SU-DHL-6 (cell line): Measurements from ENCODE around the gene PDGFD.

Experiments used
- H2AFZ ChIP-seq: fragments of 200-600 bp; sonication (generic); 2 replicates; pipeline ENCODE4 v1.6.1; 2014; ENCODE audit warnings: low read depth, mild to moderate bottlenecking, moderate library complexity, mixed read lengths, antibody characterized with exemption, low read length; ENCODE audit not compliant: severe bottlenecking
- H3F3A ChIP-seq: fragments of 200-600 bp; shearing (Covaris generic); 2 replicates; pipeline ENCODE4 v1.6.0; 2016; ENCODE audit warnings: antibody characterized with exemption, mild to moderate bottlenecking; ENCODE audit not compliant: insufficient read depth
- H3K27ac ChIP-seq: fragments of 200-600 bp; sonication (generic); 2 replicates; pipeline ENCODE4 v1.5.1; 2016; ENCODE audit warnings: low read depth, mild to moderate bottlenecking, low read length, moderate library complexity, mixed read lengths
- H3K27me3 ChIP-seq: fragments of 200-600 bp; sonication (generic), shearing (Covaris generic); 2 replicates; pipeline ENCODE4 v1.6.0; 2014; ENCODE audit warnings: mild to moderate bottlenecking, low read length
- H3K36me3 ChIP-seq: fragments of 200-600 bp; sonication (generic); 2 replicates; pipeline ENCODE4 v1.6.1; 2014; ENCODE audit warnings: mild to moderate bottlenecking, low read length, mixed read lengths
- H3K4me2 ChIP-seq: fragments of 300-600, 200-600 bp; shearing (Covaris generic), sonication (generic); 2 replicates; pipeline ENCODE4 v1.6.0; 2014; ENCODE audit warnings: low read length, low read depth, mild to moderate bottlenecking; ENCODE audit not compliant: poor library complexity, severe bottlenecking
- H3K4me3 ChIP-seq: fragments of 200-600 bp; sonication (generic); 2 replicates; pipeline ENCODE4 v1.5.1; 2014; ENCODE audit warnings: antibody characterized with exemption, low read length, mild to moderate bottlenecking, mixed read lengths; ENCODE audit not compliant: insufficient read depth, poor library complexity, severe bottlenecking
- H3K79me2 ChIP-seq: fragments of 200-600 bp; sonication (generic); 2 replicates; pipeline ENCODE4 v1.6.1; 2014; ENCODE audit warnings: mild to moderate bottlenecking, low read length, moderate library complexity; ENCODE audit not compliant: insufficient read depth
- H3K9ac ChIP-seq: fragments of 200-600 bp; sonication (generic); 2 replicates; pipeline ENCODE4 v1.7.0; 2014; ENCODE audit warnings: mild to moderate bottlenecking, low read length
- H3K9me2 ChIP-seq: fragments of 200-600 bp; sonication (generic); replicated peaks from 2 replicates; pipeline ENCODE4 v1.6.1; 2014; ENCODE audit warnings: low read length; ENCODE audit not compliant: insufficient read depth
- H3K9me3 ChIP-seq: fragments of 200-600 bp; sonication (generic); 2 replicates; pipeline ENCODE4 v1.6.1; 2014; ENCODE audit warnings: low read length, mixed read lengths; ENCODE audit not compliant: insufficient read depth
- H4K20me1 ChIP-seq: fragments of 200-600 bp; sonication (generic); 2 replicates; pipeline ENCODE4 v1.6.1; 2014; ENCODE audit warnings: low read depth, mild to moderate bottlenecking, antibody characterized with exemption, low read length, moderate library complexity, mixed read lengths
- EZH2phosphoT487 ChIP-seq: fragments of 200-600 bp; sonication (generic), shearing (Covaris generic); conservative IDR thresholded peaks from 2 replicates; pipeline ENCODE4 v1.6.1; 2018; ENCODE audit warnings: mild to moderate bottlenecking, antibody characterized with exemption, low read length, moderate library complexity, mixed read lengths
- TF ChIP-seq, protein P1 (sequence below): fragments of 200-600 bp; sonication (generic); IDR thresholded peaks from one replicate; pipeline ENCODE4 v1.5.1; 2017; ENCODE audit warnings: antibody characterized with exemption, mild to moderate bottlenecking, low read length, moderate library complexity; ENCODE audit not compliant: insufficient read depth, poor library complexity, severe bottlenecking

PDGFD gene

GRCh38 chr11:104163100-104164027 is 583 bp downstream of the PDGFD start:
- TF ChIP-seq EZH2phosphoT487 = no peak
- TF ChIP-seq, protein P1, sequence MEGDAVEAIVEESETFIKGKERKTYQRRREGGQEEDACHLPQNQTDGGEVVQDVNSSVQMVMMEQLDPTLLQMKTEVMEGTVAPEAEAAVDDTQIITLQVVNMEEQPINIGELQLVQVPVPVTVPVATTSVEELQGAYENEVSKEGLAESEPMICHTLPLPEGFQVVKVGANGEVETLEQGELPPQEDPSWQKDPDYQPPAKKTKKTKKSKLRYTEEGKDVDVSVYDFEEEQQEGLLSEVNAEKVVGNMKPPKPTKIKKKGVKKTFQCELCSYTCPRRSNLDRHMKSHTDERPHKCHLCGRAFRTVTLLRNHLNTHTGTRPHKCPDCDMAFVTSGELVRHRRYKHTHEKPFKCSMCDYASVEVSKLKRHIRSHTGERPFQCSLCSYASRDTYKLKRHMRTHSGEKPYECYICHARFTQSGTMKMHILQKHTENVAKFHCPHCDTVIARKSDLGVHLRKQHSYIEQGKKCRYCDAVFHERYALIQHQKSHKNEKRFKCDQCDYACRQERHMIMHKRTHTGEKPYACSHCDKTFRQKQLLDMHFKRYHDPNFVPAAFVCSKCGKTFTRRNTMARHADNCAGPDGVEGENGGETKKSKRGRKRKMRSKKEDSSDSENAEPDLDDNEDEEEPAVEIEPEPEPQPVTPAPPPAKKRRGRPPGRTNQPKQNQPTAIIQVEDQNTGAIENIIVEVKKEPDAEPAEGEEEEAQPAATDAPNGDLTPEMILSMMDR = peak; percentile 47
- Histone ChIP-seq H3K4me2 (peak overlapping the region; percentile 95), H3K4me3 (peak overlapping the region; percentile 95), H3K9ac (peak overlapping the region; percentile 66), H4K20me1 (no peaks in the 10 kb centered on the region), H3K9me2 (no peaks in the 10 kb centered on the region), H3K27ac (peak overlapping the region; percentile 60), H2AFZ (peak overlapping the region; percentile 96), H3K79me2 (peaks cover 36% of the 10 kb centered on the region; the same call in 1 of the 2 replicates), H3F3A (no peaks in the 10 kb centered on the region), H3K36me3 (peaks cover 5% of the 10 kb centered on the region; the same call in 1 of the 2 replicates), H3K27me3 (no peaks in the 10 kb centered on the region), H3K9me3 (no peaks in the 10 kb centered on the region)

DNA sequence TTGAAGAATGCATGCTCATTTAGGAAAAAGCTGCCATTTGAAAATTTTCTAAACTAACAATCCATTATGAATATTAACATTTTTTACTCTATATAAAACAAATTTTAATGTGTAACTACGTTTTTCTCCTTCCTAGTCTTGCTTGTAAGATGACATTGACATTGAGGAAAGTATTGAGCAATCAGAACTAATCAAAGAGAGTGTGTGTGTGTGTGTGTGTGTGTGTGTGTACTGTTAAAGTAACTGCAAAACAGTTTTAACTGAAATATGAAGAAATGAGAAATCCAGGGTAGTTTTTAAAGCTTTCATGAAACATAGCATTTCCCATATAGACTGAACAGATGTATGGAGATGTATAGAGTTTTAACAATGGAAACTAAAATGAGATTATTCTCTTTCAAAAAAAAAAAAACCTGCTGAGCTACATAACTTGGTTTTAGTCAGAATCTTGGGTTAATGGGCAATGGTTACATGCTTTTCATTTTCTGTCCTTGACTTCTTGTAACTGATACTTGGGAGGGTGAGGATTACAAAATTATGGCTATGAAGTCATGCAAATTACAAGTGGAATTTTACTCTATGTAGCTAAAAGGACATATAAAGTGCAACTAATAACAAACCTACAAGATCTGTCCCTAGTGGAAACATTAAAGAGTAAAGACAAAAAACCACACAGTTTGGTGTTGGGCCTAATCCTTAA is 2.0 kb downstream of the PDGFD start:
- no peaks in the 10 kb centered on the region for H3K9me3 ChIP-seq
- H3K36me3 ChIP-seq = peaks cover 5% of the 10 kb centered on the region; the same call in 1 of the 2 replicates
- H4K20me1 ChIP-seq = no peaks in the 10 kb centered on the region
- no peaks in the 10 kb centered on the region for H3K27me3 ChIP-seq
- peak overlapping the region; percentile 66 for H3K9ac ChIP-seq
- no peak overlapping the region for H2AFZ ChIP-seq
- TF ChIP-seq, protein P1 = no peak
- TF ChIP-seq EZH2phosphoT487 = no peak
- H3K9me2 ChIP-seq = no peaks in the 10 kb centered on the region
- H3K4me3 ChIP-seq = peak overlapping the region; percentile 95
- H3F3A ChIP-seq = no peaks in the 10 kb centered on the region
- peaks cover 42% of the 10 kb centered on the region for H3K79me2 ChIP-seq
- no peak overlapping the region for H3K27ac ChIP-seq
- peak overlapping the region; percentile 95 for H3K4me2 ChIP-seq

DNA sequence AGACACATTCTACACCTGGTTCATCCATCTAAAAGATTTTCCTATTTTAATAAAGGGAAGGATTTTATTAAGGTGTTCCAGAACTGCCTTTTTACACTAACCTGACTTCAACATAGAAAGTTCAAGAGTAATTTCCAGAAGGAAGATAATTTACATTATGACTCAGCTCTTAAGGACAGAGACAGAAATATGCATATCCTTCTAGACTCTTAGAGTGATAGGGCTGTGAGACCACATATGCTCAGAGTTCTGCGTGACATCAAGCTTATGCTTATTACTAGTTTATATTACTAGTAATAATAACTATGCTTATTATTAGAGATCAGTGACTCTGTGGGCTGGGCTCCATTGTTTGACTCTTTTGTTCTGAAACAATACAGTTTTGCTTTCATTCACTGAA is 4.6 kb downstream of the PDGFD start:
- Histone ChIP-seq H3K9me2 (no peaks in the 10 kb centered on the region), H3K27me3 (no peaks in the 10 kb centered on the region), H3K9me3 (no peaks in the 10 kb centered on the region), H3F3A (peaks cover 2% of the 10 kb centered on the region; the same call in 1 of the 2 replicates), H4K20me1 (no peaks in the 10 kb centered on the region), H3K4me2 (peak overlapping the region; percentile 95), H3K27ac (0 out of 2 replicates have a peak overlapping the region, but pooled peaks have one; percentile 15), H3K9ac (no peak overlapping the region), H2AFZ (no peak overlapping the region), H3K4me3 (no peak overlapping the region), H3K36me3 (peaks cover 5% of the 10 kb centered on the region; the same call in 1 of the 2 replicates), H3K79me2 (peaks cover 50% of the 10 kb centered on the region)
- TF ChIP-seq EZH2phosphoT487 = no peak
- TF ChIP-seq, protein P1 = no peak
